H1 (cell line): ENCODE results near the gene GPHB5. TPM values are rescaled to one million over a fixed set of nuclear protein-coding genes. Genes with fewer than 3 reads are reported as not detected.

Experiments
- CTCF ChIA-PET: fragments of 300-600 bp; sonication (Branson Sonifier 250); formaldehyde crosslinking; loops from one replicate; lab custom pipeline; 2021; ENCODE audit not compliant: partially characterized antibody; lab: Charles Lee
- POLR2A ChIA-PET: fragments of 300-600 bp; sonication (Branson Sonifier 250); formaldehyde crosslinking; loops from one replicate; lab custom pipeline; 2021; ENCODE audit warnings: inconsistent platforms; ENCODE audit not compliant: partially characterized antibody; lab: Charles Lee
- DNase-seq, 2 experiments: peaks; one replicate each; pipeline versions ENCODE4 v3.0.0 to v3.0.0-alpha.2; 2010 to 2022; ENCODE audit warnings: low spot score in 2 of 2, low read depth in 1 of 2, mixed read lengths in 1 of 2
- FAIRE-seq: peaks from 2 replicates; lab custom pipeline; 2011; peaks lifted over from hg19 to GRCh38; lab: Jason Lieb, UNC
- H2AFZ ChIP-seq: 2 replicates; pipeline ENCODE4 v1.8.1; 2012; ENCODE audit warnings: low read length, inconsistent platforms
- H2AK5ac ChIP-seq: 2 replicates; pipeline ENCODE4 v1.6.1; 2013; ENCODE audit warnings: low read depth, low read length
- H2BK120ac ChIP-seq: replicated peaks from 2 replicates; pipeline ENCODE3; 2013; ENCODE audit warnings: low read depth, low read length, inconsistent platforms
- H2BK12ac ChIP-seq: 2 replicates; pipeline ENCODE4 v1.6.1; 2013; ENCODE audit warnings: low read depth, low read length
- H2BK15ac ChIP-seq: 2 replicates; pipeline ENCODE4 v1.6.1; 2013; ENCODE audit warnings: low read length
- H2BK20ac ChIP-seq: 2 replicates; pipeline ENCODE4 v1.6.1; 2013; ENCODE audit warnings: low read length
- H2BK5ac ChIP-seq: 2 replicates; pipeline ENCODE4 v1.6.1; 2013; ENCODE audit warnings: low read depth, low read length
- H3K14ac ChIP-seq: 2 replicates; pipeline ENCODE4 v1.6.1; 2013; ENCODE audit warnings: inconsistent platforms; ENCODE audit not compliant: insufficient read length
- H3K18ac ChIP-seq: 2 replicates; pipeline ENCODE4 v1.6.1; 2013; ENCODE audit warnings: low read length; ENCODE audit errors: extremely low read depth
- H3K23ac ChIP-seq: 2 replicates; pipeline ENCODE4 v1.6.1; 2013; ENCODE audit warnings: inconsistent platforms; ENCODE audit not compliant: insufficient read length
- H3K23me2 ChIP-seq: 2 replicates; pipeline ENCODE4 v1.6.1; 2013; ENCODE audit warnings: low read depth, low read length
- H3K27ac ChIP-seq: 2 replicates; pipeline ENCODE4 v1.6.1; 2011; ENCODE audit warnings: low read depth, low read length, inconsistent platforms
- H3K27me3 ChIP-seq, 4 experiments: replicated peaks in 1 of 4; 1 replicate in 1 of 4; 2 replicates in 3 of 4; pipeline versions ENCODE4 v1.6.1 to v1.8.1; 2011 to 2013; ENCODE audit warnings: low read length in 3 of 4, mild to moderate bottlenecking in 3 of 4, inconsistent platforms in 2 of 4, mixed read lengths in 2 of 4, moderate library complexity in 1 of 4; ENCODE audit not compliant: control insufficient read depth in 3 of 4, insufficient read depth in 3 of 4; ENCODE audit errors: extremely low read depth in 1 of 4
- H3K36me3 ChIP-seq, 4 experiments: 2 replicates each; pipeline versions ENCODE4 v1.6.1 to v1.8.1; 2011 to 2013; ENCODE audit warnings: mild to moderate bottlenecking in 4 of 4, low read length in 3 of 4, moderate library complexity in 2 of 4, control low read depth in 1 of 4, inconsistent platforms in 1 of 4; ENCODE audit not compliant: insufficient read depth in 4 of 4, control insufficient read depth in 2 of 4
- H3K4ac ChIP-seq: replicated peaks from 2 replicates; pipeline ENCODE3; 2013; ENCODE audit warnings: low read length, low read depth, mixed read lengths, inconsistent platforms; ENCODE audit not compliant: insufficient read length
- H3K4me1 ChIP-seq, 4 experiments: replicated peaks in 1 of 4; 1 replicate in 1 of 4; 2 replicates in 3 of 4; pipeline versions ENCODE4 v1.6.1 to v1.8.1; 2011 to 2013; ENCODE audit warnings: low read length in 3 of 4, inconsistent platforms in 2 of 4, mixed read lengths in 1 of 4; ENCODE audit not compliant: insufficient read depth in 4 of 4, control insufficient read depth in 3 of 4
- H3K4me2 ChIP-seq, 2 experiments: 2 replicates each; pipeline versions ENCODE4 v1.6.1 to v1.8.1; 2011 to 2013; ENCODE audit warnings: low read depth in 2 of 2, low read length in 2 of 2, control low read depth in 1 of 2, inconsistent platforms in 1 of 2, mild to moderate bottlenecking in 1 of 2; ENCODE audit not compliant: insufficient read depth in 1 of 2
- H3K4me3 ChIP-seq, 4 experiments: fragments of 200-600, 300-600 bp in 1 of 4; sonication (generic), shearing (Covaris generic), sonication (Bioruptor Twin) in 1 of 4; 2 replicates each; pipeline versions ENCODE4 v1.5.1 to v1.8.1; 2011 to 2016; ENCODE audit warnings: low read length in 4 of 4, low read depth in 3 of 4, control low read depth in 2 of 4, inconsistent platforms in 2 of 4, mild to moderate bottlenecking in 2 of 4, mixed read lengths in 1 of 4, moderate library complexity in 1 of 4; ENCODE audit not compliant: insufficient read depth in 2 of 4; ENCODE audit errors: extremely low read depth in 1 of 4
- H3K56ac ChIP-seq: replicated peaks from 2 replicates; pipeline ENCODE3; 2013; ENCODE audit warnings: low read depth, mild to moderate bottlenecking, mixed read lengths, low read length, inconsistent platforms; ENCODE audit not compliant: insufficient read length
- H3K79me1 ChIP-seq: 2 replicates; pipeline ENCODE4 v1.6.1; 2013; ENCODE audit warnings: low read depth, low read length, control low read depth
- H3K79me2 ChIP-seq, 2 experiments: 2 replicates each; pipeline versions ENCODE4 v1.6.1 to v1.8.1; 2012 to 2013; ENCODE audit warnings: low read length in 2 of 2, mild to moderate bottlenecking in 2 of 2, inconsistent platforms in 1 of 2; ENCODE audit not compliant: insufficient read depth in 2 of 2, control insufficient read depth in 1 of 2
- H3K9ac ChIP-seq, 4 experiments: replicated peaks in 1 of 4; 1 replicate in 1 of 4; 2 replicates in 3 of 4; pipeline versions ENCODE4 v1.6.1 to v1.8.1; 2011 to 2013; ENCODE audit warnings: low read depth in 3 of 4, low read length in 3 of 4, control low read depth in 2 of 4, mild to moderate bottlenecking in 2 of 4, moderate library complexity in 2 of 4, inconsistent platforms in 1 of 4; ENCODE audit errors: extremely low read depth in 1 of 4
- H3K9me3 ChIP-seq, 2 experiments: 2 replicates each; pipeline versions ENCODE4 v1.6.1 to v1.8.1; 2012 to 2013; ENCODE audit warnings: mild to moderate bottlenecking in 2 of 2, moderate library complexity in 2 of 2, control low read depth in 1 of 2, inconsistent platforms in 1 of 2, low read depth in 1 of 2, low read length in 1 of 2, mixed read lengths in 1 of 2; ENCODE audit not compliant: insufficient read depth in 2 of 2
- H4K20me1 ChIP-seq, 2 experiments: replicated peaks in 1 of 2; 2 replicates each; pipeline versions ENCODE3 to v1.8.1; 2011 to 2013; ENCODE audit warnings: inconsistent platforms in 2 of 2, low read length in 2 of 2, mild to moderate bottlenecking in 1 of 2; ENCODE audit not compliant: insufficient read depth in 2 of 2, control insufficient read depth in 1 of 2
- H4K5ac ChIP-seq: 2 replicates; pipeline ENCODE4 v1.6.1; 2013; ENCODE audit warnings: low read length, low read depth, mixed read lengths, inconsistent platforms; ENCODE audit not compliant: insufficient read length
- H4K8ac ChIP-seq: 2 replicates; pipeline ENCODE4 v1.8.0; 2013; ENCODE audit warnings: mild to moderate bottlenecking, moderate library complexity, low read length, inconsistent platforms; ENCODE audit not compliant: insufficient read depth; ENCODE audit errors: extremely low read depth
- H4K91ac ChIP-seq: replicated peaks from 2 replicates; pipeline ENCODE3; 2013; ENCODE audit warnings: low read length, mixed read lengths, inconsistent platforms; ENCODE audit not compliant: insufficient read length
- JUN ChIP-seq: IDR thresholded peaks from 2 replicates; pipeline ENCODE4 v1.6.1; 2011; ENCODE audit warnings: low read depth, mild to moderate bottlenecking, improper control_type of control experiment, low read length
- KDM1A ChIP-seq: fragments of 200-600, 300-600 bp; sonication (generic); IDR thresholded peaks from 2 replicates; pipeline ENCODE4 v1.7.1; 2016; ENCODE audit warnings: mild to moderate bottlenecking, low read length, borderline replicate concordance
- KDM5A ChIP-seq: fragments of 200-600 bp; IDR thresholded peaks from 2 replicates; pipeline ENCODE4 v1.7.1; 2012; ENCODE audit warnings: mild to moderate bottlenecking, low read length, inconsistent platforms, mixed read lengths
- MAFK ChIP-seq: IDR thresholded peaks from 2 replicates; pipeline ENCODE4 v1.6.1; 2012; ENCODE audit warnings: low read depth, mild to moderate bottlenecking, improper control_type of control experiment, low read length
- PHF8 ChIP-seq: fragments of 200-600 bp; sonication (generic); conservative IDR thresholded peaks from 2 replicates; pipeline ENCODE4 v1.7.1; 2012; ENCODE audit warnings: low read depth, mild to moderate bottlenecking, inconsistent platforms, low read length, moderate library complexity
- POLR2A ChIP-seq, 2 experiments: IDR thresholded peaks; 1 replicate in 1 of 2; 2 replicates in 1 of 2; pipeline ENCODE4 v1.6.1; 2011; ENCODE audit warnings: low read depth in 2 of 2, low read length in 2 of 2, mild to moderate bottlenecking in 2 of 2; ENCODE audit errors: control extremely low read depth in 1 of 2
- POU5F1 ChIP-seq: IDR thresholded peaks from 2 replicates; pipeline ENCODE4 v1.6.1; 2011; ENCODE audit warnings: low read depth, mild to moderate bottlenecking, low read length, moderate library complexity
- SAP30 ChIP-seq: fragments of 300-600 bp; sonication (generic); IDR thresholded peaks from 2 replicates; pipeline ENCODE4 v1.7.1; 2012; ENCODE audit warnings: low read length, moderate library complexity, mild to moderate bottlenecking, inconsistent platforms; ENCODE audit not compliant: insufficient read depth, insufficient replicate concordance
- SIN3A ChIP-seq, 2 experiments: IDR thresholded peaks in 1 of 2; conservative IDR thresholded peaks in 1 of 2; 2 replicates each; pipeline ENCODE4 v1.6.1; 2011 to 2012; ENCODE audit warnings: low read length in 2 of 2, improper control_type of control experiment in 1 of 2, low read depth in 1 of 2, mild to moderate bottlenecking in 1 of 2
- TAF7 ChIP-seq: optimal IDR thresholded peaks from 2 replicates; pipeline ENCODE3; 2011; ENCODE audit warnings: low read depth, mild to moderate bottlenecking, inconsistent platforms, low read length, moderate library complexity, borderline replicate concordance
- TBP ChIP-seq: IDR thresholded peaks from 2 replicates; pipeline ENCODE4 v1.6.1; 2011; ENCODE audit warnings: low read depth, low read length, improper control_type of control experiment
- WGBS, 2 experiments: shearing (Covaris generic) in 1 of 2; methylation state at CpG; one replicate each; pipeline versions ENCODE4 v1.1.6 to v1.1.7; 2013 to 2015; ENCODE audit warnings: low lambda C conversion rate in 2 of 2, mixed read lengths in 2 of 2, inconsistent platforms in 1 of 2, low coverage in 1 of 2, missing lambda C conversion rate in 1 of 2; ENCODE audit not compliant: insufficient replicate concordance in 2 of 2, insufficient coverage in 1 of 2, insufficient read length in 1 of 2; ENCODE audit errors: extremely low coverage in 1 of 2, missing lambda C conversion rate in 1 of 2; 5-methylcytosine and 5-hydroxymethylcytosine counted together
- polyA plus RNA-seq, 7 experiments: library from polyadenylated mRNA; depleted of rRNA in 3 of 7; stranded (reverse) in 5 of 7; unstranded in 2 of 7; fragments of >200 nt in 5 of 7; fragments of 200-250 nt in 2 of 7; gene quantifications; 1 replicate in 5 of 7; 2 replicates in 1 of 7; 4 replicates in 1 of 7; pipeline versions ENCODE4 v1.2.1 to v1.2.3, GENCODE V29; 2011 to 2013; ENCODE audit warnings: missing spikeins in 2 of 7, mixed read lengths in 2 of 7
- total RNA-seq: library from RNA; stranded (reverse); fragmentation: NEBNext Ultra II Directional; extraction: Animal tissue kit (Norgen Biotek cat#: 25700); gene quantifications from 2 replicates; pipeline ENCODE4 v1.2.1, GENCODE V29; 2021
- TF ChIP-seq, protein P1 (sequence below): IDR thresholded peaks from 2 replicates; pipeline ENCODE4 v1.6.1; 2011; ENCODE audit warnings: low read depth, mild to moderate bottlenecking, low read length; ENCODE audit not compliant: insufficient read depth

The GPHB5 gene
- total and polyA plus RNA-seq, 2 of the 8 experiments (the other 6 are each of a cell fraction or from before 2014, with no cell fraction given), result not detected

DNA sequence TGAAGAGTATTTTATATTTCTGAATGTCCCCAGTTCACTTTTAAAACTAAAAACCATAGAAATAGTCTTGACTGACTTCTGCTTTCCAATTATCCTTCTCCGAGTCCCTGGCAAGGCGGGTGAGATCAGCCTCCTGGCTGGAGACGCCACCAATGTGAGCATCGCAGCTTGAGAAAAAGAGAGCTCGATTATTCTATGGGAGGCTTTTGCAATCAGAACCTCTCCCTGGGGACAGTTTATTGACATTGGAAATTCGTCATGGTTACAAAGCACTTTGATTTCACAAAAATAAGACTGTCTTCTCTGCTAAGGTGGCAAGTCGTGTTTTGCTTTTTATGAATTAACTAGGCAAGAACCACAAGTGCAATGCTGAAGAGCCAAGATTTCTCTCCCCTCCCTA, 23.6 kb upstream of the GPHB5 start:
- no peak overlapping the region for H3K56ac ChIP-seq
- DNase-seq (no peak), FAIRE-seq (no peak)
- POLR2A ChIA-PET, result interaction anchor here (0.5 to 0.6 kb wide), 2 partner anchors 323 to 393 kb away, joined by 4 read pairs; no protein-coding TSS in a partner anchor
- H3K23me2 ChIP-seq, result no peaks in the 10 kb centered on the region
- H3K27ac ChIP-seq, result no peak overlapping the region
- H2BK5ac ChIP-seq, result no peak overlapping the region
- CTCF ChIA-PET, result interaction anchor here (0.7 to 1.2 kb wide), 2 partner anchors 19 to 1482 kb away, joined by 3 read pairs; no protein-coding TSS in a partner anchor
- H2BK12ac ChIP-seq, result no peak overlapping the region
- no peak overlapping the region for H3K4ac ChIP-seq
- H3K27me3 ChIP-seq, result no peaks in the 10 kb centered on the region
- H3K4me1 ChIP-seq, result no peaks in the 10 kb centered on the region
- no peaks in the 10 kb centered on the region for H3K36me3 ChIP-seq
- H3K79me2 ChIP-seq, result no peaks in the 10 kb centered on the region
- no peak overlapping the region for H3K14ac ChIP-seq
- H3K9ac ChIP-seq, result no peak overlapping the region
- H2BK15ac ChIP-seq, result no peak overlapping the region
- no peak overlapping the region for H2BK20ac ChIP-seq
- no peak overlapping the region for H4K8ac ChIP-seq
- H4K91ac ChIP-seq, result no peak overlapping the region
- H3K4me3 ChIP-seq, result no peak overlapping the region
- H3K79me1 ChIP-seq, result no peaks in the 10 kb centered on the region
- peak overlapping the region; percentile 76; the same call in 1 of the 2 replicates for H2AFZ ChIP-seq
- WGBS, 2 experiments, result 83% methylated on average over 7 of the region's 7 CpGs; no CpG with 5 or more reads in 1 of the 2 experiments
- H2AK5ac ChIP-seq, result no peak overlapping the region
- no peak overlapping the region for H3K4me2 ChIP-seq
- no peaks in the 10 kb centered on the region for H4K20me1 ChIP-seq
- no peaks in the 10 kb centered on the region for H3K9me3 ChIP-seq
- H2BK120ac ChIP-seq, result no peak overlapping the region
- H3K23ac ChIP-seq, result no peak overlapping the region
- H4K5ac ChIP-seq, result no peak overlapping the region
- H3K18ac ChIP-seq, result no peak overlapping the region
- TF ChIP-seq SIN3A (conservative IDR thresholded peaks at IDR 0.05 in 1 of 2, IDR thresholded peaks at IDR 0.05 in 1 of 2; ENCODE audit: low read depth in 1 of 2, low read length in 2 of 2), result no peak
- TF ChIP-seq KDM1A, result no peak
- no peak for TF ChIP-seq POU5F1
- TF ChIP-seq TAF7, result no peak
- TF ChIP-seq, protein P1, sequence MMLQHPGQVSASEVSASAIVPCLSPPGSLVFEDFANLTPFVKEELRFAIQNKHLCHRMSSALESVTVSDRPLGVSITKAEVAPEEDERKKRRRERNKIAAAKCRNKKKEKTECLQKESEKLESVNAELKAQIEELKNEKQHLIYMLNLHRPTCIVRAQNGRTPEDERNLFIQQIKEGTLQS, result no peak
- TF ChIP-seq SAP30, result no peak
- no peak for TF ChIP-seq POLR2A (IDR thresholded peaks at IDR 0.05; ENCODE audit: control extremely low read depth in 1 of 2, low read depth in 2 of 2, low read length in 2 of 2)
- no peak for TF ChIP-seq MAFK
- TF ChIP-seq TBP, result no peak
- no peak for TF ChIP-seq JUN
- no peak for TF ChIP-seq KDM5A
- TF ChIP-seq PHF8, result no peak
